ENCODE measurements around the gene RAB40A.

DNA sequence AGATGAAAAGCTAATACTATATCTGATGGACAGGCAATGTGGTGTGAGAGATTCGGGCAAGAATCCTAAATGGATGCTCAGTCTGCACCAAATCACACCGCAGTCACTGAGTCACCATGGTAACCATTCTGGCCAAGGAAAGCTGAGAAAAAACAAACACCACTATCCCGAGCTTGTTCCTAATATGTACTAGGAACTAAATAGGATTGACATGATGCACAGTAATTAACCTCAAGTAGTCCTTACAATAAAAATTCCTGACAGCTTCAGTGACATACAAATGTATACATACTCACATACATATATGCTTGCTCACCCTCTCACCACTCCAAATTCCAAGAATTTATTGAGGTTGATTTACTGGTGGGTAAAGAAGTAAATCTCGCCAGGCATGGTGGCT is 1.1 kb upstream of the RAB40A start:
- TF ChIP-seq HNF4G (IDR thresholded peaks at IDR 0.05) (no peak), EGR1 (IDR thresholded peaks at IDR 0.05; ENCODE audit: low read depth in 2 of 2) (no peak), JUND (IDR thresholded peaks at IDR 0.05) (no peak)
- TF ChIP-seq, protein P1, sequence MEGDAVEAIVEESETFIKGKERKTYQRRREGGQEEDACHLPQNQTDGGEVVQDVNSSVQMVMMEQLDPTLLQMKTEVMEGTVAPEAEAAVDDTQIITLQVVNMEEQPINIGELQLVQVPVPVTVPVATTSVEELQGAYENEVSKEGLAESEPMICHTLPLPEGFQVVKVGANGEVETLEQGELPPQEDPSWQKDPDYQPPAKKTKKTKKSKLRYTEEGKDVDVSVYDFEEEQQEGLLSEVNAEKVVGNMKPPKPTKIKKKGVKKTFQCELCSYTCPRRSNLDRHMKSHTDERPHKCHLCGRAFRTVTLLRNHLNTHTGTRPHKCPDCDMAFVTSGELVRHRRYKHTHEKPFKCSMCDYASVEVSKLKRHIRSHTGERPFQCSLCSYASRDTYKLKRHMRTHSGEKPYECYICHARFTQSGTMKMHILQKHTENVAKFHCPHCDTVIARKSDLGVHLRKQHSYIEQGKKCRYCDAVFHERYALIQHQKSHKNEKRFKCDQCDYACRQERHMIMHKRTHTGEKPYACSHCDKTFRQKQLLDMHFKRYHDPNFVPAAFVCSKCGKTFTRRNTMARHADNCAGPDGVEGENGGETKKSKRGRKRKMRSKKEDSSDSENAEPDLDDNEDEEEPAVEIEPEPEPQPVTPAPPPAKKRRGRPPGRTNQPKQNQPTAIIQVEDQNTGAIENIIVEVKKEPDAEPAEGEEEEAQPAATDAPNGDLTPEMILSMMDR (IDR thresholded peaks at IDR 0.05; ENCODE audit: low read depth, low read length, missing input control) = no peak
- TF ChIP-seq, protein P2, sequence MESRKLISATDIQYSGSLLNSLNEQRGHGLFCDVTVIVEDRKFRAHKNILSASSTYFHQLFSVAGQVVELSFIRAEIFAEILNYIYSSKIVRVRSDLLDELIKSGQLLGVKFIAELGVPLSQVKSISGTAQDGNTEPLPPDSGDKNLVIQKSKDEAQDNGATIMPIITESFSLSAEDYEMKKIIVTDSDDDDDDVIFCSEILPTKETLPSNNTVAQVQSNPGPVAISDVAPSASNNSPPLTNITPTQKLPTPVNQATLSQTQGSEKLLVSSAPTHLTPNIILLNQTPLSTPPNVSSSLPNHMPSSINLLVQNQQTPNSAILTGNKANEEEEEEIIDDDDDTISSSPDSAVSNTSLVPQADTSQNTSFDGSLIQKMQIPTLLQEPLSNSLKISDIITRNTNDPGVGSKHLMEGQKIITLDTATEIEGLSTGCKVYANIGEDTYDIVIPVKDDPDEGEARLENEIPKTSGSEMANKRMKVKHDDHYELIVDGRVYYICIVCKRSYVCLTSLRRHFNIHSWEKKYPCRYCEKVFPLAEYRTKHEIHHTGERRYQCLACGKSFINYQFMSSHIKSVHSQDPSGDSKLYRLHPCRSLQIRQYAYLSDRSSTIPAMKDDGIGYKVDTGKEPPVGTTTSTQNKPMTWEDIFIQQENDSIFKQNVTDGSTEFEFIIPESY (IDR thresholded peaks at IDR 0.05) = no peak
- TF ChIP-seq, protein P3, sequence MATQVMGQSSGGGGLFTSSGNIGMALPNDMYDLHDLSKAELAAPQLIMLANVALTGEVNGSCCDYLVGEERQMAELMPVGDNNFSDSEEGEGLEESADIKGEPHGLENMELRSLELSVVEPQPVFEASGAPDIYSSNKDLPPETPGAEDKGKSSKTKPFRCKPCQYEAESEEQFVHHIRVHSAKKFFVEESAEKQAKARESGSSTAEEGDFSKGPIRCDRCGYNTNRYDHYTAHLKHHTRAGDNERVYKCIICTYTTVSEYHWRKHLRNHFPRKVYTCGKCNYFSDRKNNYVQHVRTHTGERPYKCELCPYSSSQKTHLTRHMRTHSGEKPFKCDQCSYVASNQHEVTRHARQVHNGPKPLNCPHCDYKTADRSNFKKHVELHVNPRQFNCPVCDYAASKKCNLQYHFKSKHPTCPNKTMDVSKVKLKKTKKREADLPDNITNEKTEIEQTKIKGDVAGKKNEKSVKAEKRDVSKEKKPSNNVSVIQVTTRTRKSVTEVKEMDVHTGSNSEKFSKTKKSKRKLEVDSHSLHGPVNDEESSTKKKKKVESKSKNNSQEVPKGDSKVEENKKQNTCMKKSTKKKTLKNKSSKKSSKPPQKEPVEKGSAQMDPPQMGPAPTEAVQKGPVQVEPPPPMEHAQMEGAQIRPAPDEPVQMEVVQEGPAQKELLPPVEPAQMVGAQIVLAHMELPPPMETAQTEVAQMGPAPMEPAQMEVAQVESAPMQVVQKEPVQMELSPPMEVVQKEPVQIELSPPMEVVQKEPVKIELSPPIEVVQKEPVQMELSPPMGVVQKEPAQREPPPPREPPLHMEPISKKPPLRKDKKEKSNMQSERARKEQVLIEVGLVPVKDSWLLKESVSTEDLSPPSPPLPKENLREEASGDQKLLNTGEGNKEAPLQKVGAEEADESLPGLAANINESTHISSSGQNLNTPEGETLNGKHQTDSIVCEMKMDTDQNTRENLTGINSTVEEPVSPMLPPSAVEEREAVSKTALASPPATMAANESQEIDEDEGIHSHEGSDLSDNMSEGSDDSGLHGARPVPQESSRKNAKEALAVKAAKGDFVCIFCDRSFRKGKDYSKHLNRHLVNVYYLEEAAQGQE (IDR thresholded peaks at IDR 0.05) = no peak

Measured in liver (tissue), 3 donors.